ENCODE results near the gene OR4E1. TPM values are rescaled to one million over a fixed set of nuclear protein-coding genes. Genes with fewer than 3 reads are reported as not detected.

OR4E1 gene
- total and polyA plus RNA-seq, 9 of the 15 experiments (the other 6 are each of a cell fraction or from before 2014, with no cell fraction given), result not detected

DNA sequence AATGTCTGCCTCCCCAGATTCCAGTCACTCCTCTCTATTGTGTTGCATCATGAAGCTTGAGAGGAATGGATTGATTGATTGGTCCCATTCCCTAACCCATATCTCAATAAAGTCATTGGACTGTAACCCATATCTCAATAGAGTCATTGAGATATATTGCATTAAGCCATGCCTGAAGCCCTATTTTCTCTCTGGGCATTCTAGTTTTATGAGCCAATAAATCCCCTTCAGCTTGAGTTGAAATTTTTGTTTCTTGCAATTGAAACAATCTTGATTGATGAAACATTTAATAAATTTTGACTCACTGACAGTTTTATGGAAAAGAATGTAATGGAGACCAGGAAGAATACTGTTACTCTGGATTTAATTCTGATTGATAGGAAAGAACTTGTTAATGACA, 20.8 kb upstream of the OR4E1 start:
- CTCF ChIA-PET (ENCODE audit: low intra/inter-chr PET ratio), result no interaction called here
- H3K27me3 ChIP-seq (ENCODE audit: control insufficient read depth in 2 of 2, insufficient read depth in 2 of 2, low read length in 2 of 2), result no peaks in the 10 kb centered on the region; a peak in 1 of 5 replicates
- no peak overlapping the region for H3K4me2 ChIP-seq (ENCODE audit: insufficient read depth, low read length)
- no peak overlapping the region for H3K27ac ChIP-seq (ENCODE audit: extremely low read depth, low read depth, low read length)
- no peak overlapping the region for H3K9ac ChIP-seq (ENCODE audit: insufficient read depth in 1 of 2, low read depth in 2 of 2, low read length in 2 of 2)
- no TSS peak for BruUV-seq (replicated peaks)
- H4K20me1 ChIP-seq (replicated peaks; ENCODE audit: control insufficient read depth, insufficient read depth, low read length), result no peaks in the 10 kb centered on the region
- intact Hi-C loops (cut with micrococcal nuclease) (no loop called here), in situ Hi-C loops (cut with MboI) (no loop called here)
- ATAC-seq (no peak), FAIRE-seq (no peak), DNase-seq (ENCODE audit: extremely low read depth in 1 of 4, low spot score in 3 of 4) (no peak)
- POLR2A ChIA-PET, result no interaction called here
- no peak for TF ChIP-seq HNRNPUL1 (IDR thresholded peaks at IDR 0.05; ENCODE audit: low read length)
- H3K4me1 ChIP-seq (replicated peaks in 1 of 2; ENCODE audit: control insufficient read depth in 2 of 2, insufficient read depth in 2 of 2, low read length in 2 of 2), result no peaks in the 10 kb centered on the region
- H3K9me3 ChIP-seq (replicated peaks; ENCODE audit: control insufficient read depth, insufficient read depth, low read depth, low read length), result no peaks in the 10 kb centered on the region
- H3K4me3 ChIP-seq, result no peak overlapping the region
- no peaks in the 10 kb centered on the region for H3K9me1 ChIP-seq (ENCODE audit: control insufficient read depth, insufficient read depth, low read length)
- H2AFZ ChIP-seq (ENCODE audit: low read depth, low read length), result no peak overlapping the region
- H3K79me2 ChIP-seq (ENCODE audit: control insufficient read depth, insufficient read depth, low read length), result no peaks in the 10 kb centered on the region
- no peaks in the 10 kb centered on the region for H3K36me3 ChIP-seq (ENCODE audit: control insufficient read depth, insufficient read depth, low read length)

DNA sequence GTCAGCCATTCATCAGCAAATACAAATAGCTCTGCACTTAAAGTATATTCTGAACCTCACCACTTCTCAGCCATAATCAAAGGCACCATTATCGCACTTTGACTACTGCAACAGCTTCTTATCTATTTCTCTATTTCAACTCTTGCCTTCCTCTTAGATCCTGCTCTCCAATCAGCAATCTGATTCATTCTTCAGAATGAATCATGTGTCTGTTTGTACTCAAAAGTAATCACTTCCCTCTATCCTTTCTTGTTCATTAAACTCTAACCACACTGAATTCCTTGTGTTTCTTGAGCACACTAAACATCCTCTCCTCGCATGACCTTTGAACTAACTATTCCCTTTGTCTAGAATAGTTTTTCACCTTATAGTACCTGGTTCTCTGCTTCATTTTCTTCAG, 12.8 kb upstream of the OR4E1 start:
- Histone ChIP-seq H3K79me2 (ENCODE audit: control insufficient read depth, insufficient read depth, low read length) (no peaks in the 10 kb centered on the region), H3K4me3 (no peak overlapping the region), H3K9me3 (replicated peaks; ENCODE audit: control insufficient read depth, insufficient read depth, low read depth, low read length) (no peaks in the 10 kb centered on the region), H3K27ac (ENCODE audit: extremely low read depth, low read depth, low read length) (no peak overlapping the region), H3K9me1 (ENCODE audit: control insufficient read depth, insufficient read depth, low read length) (no peaks in the 10 kb centered on the region), H2AFZ (ENCODE audit: low read depth, low read length) (no peak overlapping the region), H3K4me2 (ENCODE audit: insufficient read depth, low read length) (no peak overlapping the region), H3K4me1 (replicated peaks in 1 of 2; ENCODE audit: control insufficient read depth in 2 of 2, insufficient read depth in 2 of 2, low read length in 2 of 2) (no peaks in the 10 kb centered on the region), H3K27me3 (ENCODE audit: control insufficient read depth in 2 of 2, insufficient read depth in 2 of 2, low read length in 2 of 2) (no peaks in the 10 kb centered on the region), H3K36me3 (ENCODE audit: control insufficient read depth, insufficient read depth, low read length) (no peaks in the 10 kb centered on the region), H4K20me1 (replicated peaks; ENCODE audit: control insufficient read depth, insufficient read depth, low read length) (no peaks in the 10 kb centered on the region), H3K9ac (ENCODE audit: insufficient read depth in 1 of 2, low read depth in 2 of 2, low read length in 2 of 2) (no peak overlapping the region)
- WGBS (ENCODE audit: insufficient coverage, low coverage, missing lambda C conversion rate), result 0% methylated on average over 2 of the region's 2 CpGs
- FAIRE-seq (no peak), ATAC-seq (no peak), DNase-seq (ENCODE audit: extremely low read depth in 1 of 4, low spot score in 3 of 4) (no peak)
- no TSS peak for BruUV-seq (replicated peaks)
- intact Hi-C loops (cut with micrococcal nuclease) (no loop called here), in situ Hi-C loops (cut with MboI) (no loop called here)
- CTCF ChIA-PET (ENCODE audit: low intra/inter-chr PET ratio), result no interaction called here
- POLR2A ChIA-PET, result no interaction called here
- TF ChIP-seq FOXA3 (CRISPR knock-in tag; conservative IDR thresholded peaks at IDR 0.05 in 1 of 2, IDR thresholded peaks at IDR 0.05 in 1 of 2), result no peak
- TF ChIP-seq NFYB (IDR thresholded peaks at IDR 0.05; ENCODE audit: extremely low read depth, insufficient read length), result no peak
- no peak for TF ChIP-seq FOXM1 (IDR thresholded peaks at IDR 0.05; ENCODE audit: low read depth)
- TF ChIP-seq FOXM1 (CRISPR knock-in tag; IDR thresholded peaks at IDR 0.05; ENCODE audit: low read depth), result no peak
- TF ChIP-seq ZSCAN32 (CRISPR knock-in tag; IDR thresholded peaks at IDR 0.05), result no peak
- no peak for TF ChIP-seq MTA2 (IDR thresholded peaks at IDR 0.05; ENCODE audit: low read depth)
- TF ChIP-seq OTX1 (CRISPR knock-in tag; IDR thresholded peaks at IDR 0.05), result no peak
- no peak for TF ChIP-seq CCNT2 (IDR thresholded peaks at IDR 0.05; ENCODE audit: borderline replicate concordance, extremely low read depth, insufficient read length, low read depth, low read length)
- TF ChIP-seq, protein P1, sequence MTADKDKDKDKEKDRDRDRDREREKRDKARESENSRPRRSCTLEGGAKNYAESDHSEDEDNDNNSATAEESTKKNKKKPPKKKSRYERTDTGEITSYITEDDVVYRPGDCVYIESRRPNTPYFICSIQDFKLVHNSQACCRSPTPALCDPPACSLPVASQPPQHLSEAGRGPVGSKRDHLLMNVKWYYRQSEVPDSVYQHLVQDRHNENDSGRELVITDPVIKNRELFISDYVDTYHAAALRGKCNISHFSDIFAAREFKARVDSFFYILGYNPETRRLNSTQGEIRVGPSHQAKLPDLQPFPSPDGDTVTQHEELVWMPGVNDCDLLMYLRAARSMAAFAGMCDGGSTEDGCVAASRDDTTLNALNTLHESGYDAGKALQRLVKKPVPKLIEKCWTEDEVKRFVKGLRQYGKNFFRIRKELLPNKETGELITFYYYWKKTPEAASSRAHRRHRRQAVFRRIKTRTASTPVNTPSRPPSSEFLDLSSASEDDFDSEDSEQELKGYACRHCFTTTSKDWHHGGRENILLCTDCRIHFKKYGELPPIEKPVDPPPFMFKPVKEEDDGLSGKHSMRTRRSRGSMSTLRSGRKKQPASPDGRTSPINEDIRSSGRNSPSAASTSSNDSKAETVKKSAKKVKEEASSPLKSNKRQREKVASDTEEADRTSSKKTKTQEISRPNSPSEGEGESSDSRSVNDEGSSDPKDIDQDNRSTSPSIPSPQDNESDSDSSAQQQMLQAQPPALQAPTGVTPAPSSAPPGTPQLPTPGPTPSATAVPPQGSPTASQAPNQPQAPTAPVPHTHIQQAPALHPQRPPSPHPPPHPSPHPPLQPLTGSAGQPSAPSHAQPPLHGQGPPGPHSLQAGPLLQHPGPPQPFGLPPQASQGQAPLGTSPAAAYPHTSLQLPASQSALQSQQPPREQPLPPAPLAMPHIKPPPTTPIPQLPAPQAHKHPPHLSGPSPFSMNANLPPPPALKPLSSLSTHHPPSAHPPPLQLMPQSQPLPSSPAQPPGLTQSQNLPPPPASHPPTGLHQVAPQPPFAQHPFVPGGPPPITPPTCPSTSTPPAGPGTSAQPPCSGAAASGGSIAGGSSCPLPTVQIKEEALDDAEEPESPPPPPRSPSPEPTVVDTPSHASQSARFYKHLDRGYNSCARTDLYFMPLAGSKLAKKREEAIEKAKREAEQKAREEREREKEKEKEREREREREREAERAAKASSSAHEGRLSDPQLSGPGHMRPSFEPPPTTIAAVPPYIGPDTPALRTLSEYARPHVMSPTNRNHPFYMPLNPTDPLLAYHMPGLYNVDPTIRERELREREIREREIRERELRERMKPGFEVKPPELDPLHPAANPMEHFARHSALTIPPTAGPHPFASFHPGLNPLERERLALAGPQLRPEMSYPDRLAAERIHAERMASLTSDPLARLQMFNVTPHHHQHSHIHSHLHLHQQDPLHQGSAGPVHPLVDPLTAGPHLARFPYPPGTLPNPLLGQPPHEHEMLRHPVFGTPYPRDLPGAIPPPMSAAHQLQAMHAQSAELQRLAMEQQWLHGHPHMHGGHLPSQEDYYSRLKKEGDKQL (CRISPR knock-in tag; IDR thresholded peaks at IDR 0.05; ENCODE audit: borderline replicate concordance), result no peak

Data from K562 (cell line).